Ectodermal cell (in vitro differentiated cells): ENCODE data around the gene SERINC2.
A peak's percentile ranks its signal among the peaks of the same experiment; 100 is the strongest.

Experiments used
- H3K27ac ChIP-seq: 2 replicates; pipeline ENCODE4 v1.7.0; 2013; ENCODE audit warnings: mild to moderate bottlenecking, low read depth, low read length; ENCODE audit not compliant: insufficient read depth, poor library complexity, severe bottlenecking
- H3K27me3 ChIP-seq: 2 replicates; pipeline ENCODE4 v1.7.0; 2013; ENCODE audit warnings: mild to moderate bottlenecking, low read length; ENCODE audit not compliant: insufficient read depth, control insufficient read depth, poor library complexity, severe bottlenecking
- H3K36me3 ChIP-seq: one replicate; pipeline ENCODE4 v1.7.0; 2013; ENCODE audit warnings: low read length; ENCODE audit not compliant: control insufficient read depth, insufficient read depth
- H3K4me1 ChIP-seq: one replicate; pipeline ENCODE4 v1.7.0; 2013; ENCODE audit warnings: low read length; ENCODE audit not compliant: control insufficient read depth, insufficient read depth
- H3K4me3 ChIP-seq: 2 replicates; pipeline ENCODE4 v1.7.0; 2013; ENCODE audit warnings: low read depth, low read length, control low read depth; ENCODE audit not compliant: insufficient read depth
- H3K9me3 ChIP-seq: 2 replicates; pipeline ENCODE4 v1.7.0; 2013; ENCODE audit warnings: mild to moderate bottlenecking, low read length, moderate library complexity; ENCODE audit not compliant: control insufficient read depth
- WGBS, 2 experiments: methylation state at CpG; one replicate each; pipeline ENCODE4 v1.1.7; 2013; ENCODE audit warnings: missing lambda C conversion rate in 2 of 2; 5-methylcytosine and 5-hydroxymethylcytosine counted together

The SERINC2 gene

DNA sequence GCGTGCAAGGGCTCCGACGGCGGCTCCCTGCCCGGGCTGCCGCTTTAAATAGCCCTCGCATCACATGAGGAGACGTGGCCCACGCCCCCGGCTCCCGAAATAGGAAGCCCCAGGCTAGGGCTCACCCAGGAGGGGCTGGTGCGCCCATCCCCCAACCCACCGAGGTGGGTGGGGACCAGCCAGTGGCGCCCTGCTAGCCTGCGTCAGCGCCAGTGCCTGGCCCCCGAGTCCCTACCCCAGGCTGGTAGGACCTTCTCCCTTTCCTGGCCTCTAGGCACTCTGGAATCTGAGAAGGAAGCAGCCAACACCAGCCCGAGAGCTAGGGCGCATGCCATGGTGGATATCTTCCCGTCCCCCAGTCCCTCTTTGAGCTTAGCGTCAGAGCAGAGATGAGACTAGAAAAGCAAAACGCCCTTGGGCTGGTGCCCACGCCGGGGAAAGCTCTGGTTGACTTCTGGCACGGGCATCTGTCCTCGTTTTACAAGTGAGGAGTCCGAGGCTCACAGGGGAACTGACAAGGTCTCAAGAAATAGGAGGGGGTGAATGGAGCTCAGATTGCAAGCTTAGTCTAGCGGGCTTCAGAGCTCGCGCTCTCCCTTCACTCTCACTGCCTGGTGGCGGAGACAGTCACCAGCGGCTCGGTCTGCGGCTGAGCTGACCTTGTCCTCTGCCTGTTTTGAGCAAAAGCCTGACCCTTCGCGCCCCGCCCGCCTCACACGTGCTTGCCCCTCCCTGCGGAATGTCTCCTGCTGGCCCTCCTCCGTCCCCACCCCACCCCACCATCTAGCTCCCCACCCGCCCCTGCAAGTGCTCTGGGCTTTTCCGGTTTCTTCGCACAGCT is 39.7 kb upstream of the SERINC2 start, which contains the start of gene FABP3:
TSS of gene FABP3 (minus strand) at position 21 of the 841 bp plus-strand sequence. CDS start 62 bp downstream, outside the sequence.
- peaks cover 10% of the 10 kb centered on the region for H3K27me3 ChIP-seq
- H3K9me3 ChIP-seq: no peaks in the 10 kb centered on the region
- WGBS, 2 experiments: 1% methylated on average over 44 of the region's 44 CpGs
- H3K27ac ChIP-seq: peak within 1 kb of the TSS; percentile 68
- H3K4me1 ChIP-seq: peaks cover 20% of the 10 kb centered on the region
- H3K4me3 ChIP-seq: peak within 1 kb of the TSS; percentile 41
- H3K36me3 ChIP-seq: no peaks in the 10 kb centered on the region

- Histone ChIP-seq H3K27me3 (peaks cover 10% of the 10 kb centered on the region), H3K4me3 (peak overlapping the region; percentile 11), H3K9me3 (no peaks in the 10 kb centered on the region), H3K36me3 (no peaks in the 10 kb centered on the region), H3K27ac (peak overlapping the region; percentile 31), H3K4me1 (peaks cover 20% of the 10 kb centered on the region)
- WGBS, 2 experiments: 41 to 46% methylated on average over 11 of the region's 11 CpGs
Observed at GRCh38 chr1:31373897-31374486, 39.0 kb upstream of the SERINC2 start.

- Histone ChIP-seq H3K4me1 (peaks cover 20% of the 10 kb centered on the region), H3K4me3 (no peak overlapping the region), H3K27ac (no peak overlapping the region), H3K36me3 (no peaks in the 10 kb centered on the region), H3K9me3 (no peaks in the 10 kb centered on the region), H3K27me3 (peaks cover 10% of the 10 kb centered on the region)
- WGBS, 2 experiments: 93 to 94% methylated on average over 7 of the region's 7 CpGs
Observed at GRCh38 chr1:31374511-31375196, 38.4 kb upstream of the SERINC2 start.

DNA sequence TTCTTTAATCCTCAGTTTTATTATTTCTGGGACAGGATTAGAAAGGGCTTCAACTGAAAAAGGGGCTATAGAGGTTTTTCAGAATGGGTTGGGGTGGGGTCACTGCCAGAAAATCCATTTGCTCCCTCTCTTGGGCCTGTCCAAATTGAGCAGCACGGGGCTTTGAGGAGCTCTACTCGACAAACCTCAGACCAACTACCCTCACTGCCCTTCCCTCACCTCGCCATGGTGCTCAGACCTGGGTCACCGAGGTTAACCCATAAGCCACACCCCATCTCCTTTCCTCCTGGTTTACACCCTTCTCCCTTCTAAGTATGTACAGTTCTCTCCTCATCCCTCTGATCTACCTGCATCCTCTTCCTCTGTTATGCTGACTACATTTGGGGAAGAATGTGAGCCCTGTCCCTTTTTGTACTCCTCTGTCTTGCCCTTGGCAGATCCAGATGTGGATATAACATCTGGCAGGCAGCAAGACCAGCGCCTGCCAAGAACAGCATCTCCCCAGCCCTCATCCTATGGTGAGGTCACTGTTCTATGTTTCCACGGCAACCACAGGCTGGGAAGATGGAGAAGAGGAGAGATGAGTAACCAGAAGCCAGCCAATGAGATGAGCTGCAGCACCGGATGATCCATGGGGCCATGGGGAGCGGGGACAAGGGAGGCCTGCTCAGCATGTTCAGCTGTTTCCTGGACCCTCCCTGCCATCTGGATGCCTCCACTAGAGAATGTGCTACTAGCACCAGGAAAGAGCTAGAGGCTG is 36.5 kb upstream of the SERINC2 start:
- Histone ChIP-seq H3K4me3 (no peak overlapping the region), H3K36me3 (no peaks in the 10 kb centered on the region), H3K27me3 (peaks cover 10% of the 10 kb centered on the region), H3K9me3 (no peaks in the 10 kb centered on the region), H3K4me1 (peaks cover 20% of the 10 kb centered on the region), H3K27ac (no peak overlapping the region)
- 70 to 72% methylated on average over 8 of the region's 8 CpGs for WGBS, 2 experiments

GRCh38 chr1:31377364-31377863 is 35.6 kb upstream of the SERINC2 start:
- Histone ChIP-seq H3K27ac (no peak overlapping the region), H3K9me3 (no peaks in the 10 kb centered on the region), H3K36me3 (no peaks in the 10 kb centered on the region), H3K4me1 (peaks cover 14% of the 10 kb centered on the region), H3K27me3 (peaks cover 5% of the 10 kb centered on the region), H3K4me3 (no peak overlapping the region)
- 90 to 92% methylated on average over 3 of the region's 3 CpGs for WGBS, 2 experiments

- Histone ChIP-seq H3K27ac (no peak overlapping the region), H3K4me3 (no peak overlapping the region), H3K9me3 (no peaks in the 10 kb centered on the region), H3K27me3 (no peaks in the 10 kb centered on the region), H3K36me3 (no peaks in the 10 kb centered on the region), H3K4me1 (peaks cover 8% of the 10 kb centered on the region)
Observed at GRCh38 chr1:31378001-31378400, 35.0 kb upstream of the SERINC2 start.

GRCh38 chr1:31380181-31380580 is 32.8 kb upstream of the SERINC2 start:
- Histone ChIP-seq H3K4me3 (no peak overlapping the region), H3K27ac (no peak overlapping the region), H3K36me3 (no peaks in the 10 kb centered on the region), H3K9me3 (no peaks in the 10 kb centered on the region), H3K27me3 (no peaks in the 10 kb centered on the region), H3K4me1 (peaks cover 6% of the 10 kb centered on the region)
- WGBS, 2 experiments: 93 to 94% methylated on average over 3 of the region's 3 CpGs

DNA sequence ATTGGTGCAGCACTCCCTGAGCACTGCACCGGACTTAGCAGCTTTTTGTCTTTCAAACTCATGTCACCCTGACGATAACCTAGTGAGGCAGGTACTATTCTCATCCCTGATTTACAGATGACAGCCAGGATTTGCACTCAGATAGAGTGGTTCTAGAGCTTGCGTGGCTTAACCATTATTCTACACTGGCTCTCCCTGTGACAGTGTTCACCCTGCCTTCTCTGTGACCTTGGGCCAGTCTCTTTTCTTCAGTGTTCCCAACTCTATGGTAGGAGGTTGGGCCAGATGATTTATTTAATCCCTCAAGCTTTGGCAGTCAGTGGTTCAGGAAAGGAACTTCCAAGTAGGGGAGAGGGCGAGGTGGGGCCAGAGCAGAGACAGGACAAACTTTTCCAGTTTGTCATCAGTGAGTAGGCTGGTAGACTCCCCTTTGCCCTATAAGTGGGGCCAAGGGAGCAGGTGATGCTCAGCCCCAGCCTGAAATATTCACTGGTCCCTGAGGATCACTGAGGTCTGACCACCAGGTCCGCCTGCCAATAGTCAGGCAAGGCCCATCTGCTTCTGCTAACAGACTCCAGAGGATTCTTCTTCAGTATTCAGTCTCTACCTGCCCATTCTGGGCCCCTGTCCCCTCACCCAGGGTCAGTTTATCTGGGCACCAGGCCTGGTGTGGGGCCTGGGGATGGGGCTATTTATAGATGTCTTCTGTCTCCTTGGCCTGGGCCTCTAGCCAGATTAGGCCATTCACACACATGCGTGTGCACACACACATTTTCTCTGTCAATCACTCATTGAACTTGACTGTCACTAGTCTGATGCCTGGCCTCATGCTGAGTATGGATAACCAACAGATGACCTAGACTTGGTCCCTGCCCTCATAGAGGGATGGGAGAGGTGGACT is 31.4 kb upstream of the SERINC2 start:
- peaks cover 3% of the 10 kb centered on the region for H3K4me1 ChIP-seq
- no peaks in the 10 kb centered on the region for H3K36me3 ChIP-seq
- no peak overlapping the region for H3K4me3 ChIP-seq
- H3K27me3 ChIP-seq: no peaks in the 10 kb centered on the region
- H3K27ac ChIP-seq: no peak overlapping the region
- WGBS, 2 experiments: 90 to 96% methylated on average over 6 of the region's 6 CpGs
- H3K9me3 ChIP-seq: no peaks in the 10 kb centered on the region

DNA sequence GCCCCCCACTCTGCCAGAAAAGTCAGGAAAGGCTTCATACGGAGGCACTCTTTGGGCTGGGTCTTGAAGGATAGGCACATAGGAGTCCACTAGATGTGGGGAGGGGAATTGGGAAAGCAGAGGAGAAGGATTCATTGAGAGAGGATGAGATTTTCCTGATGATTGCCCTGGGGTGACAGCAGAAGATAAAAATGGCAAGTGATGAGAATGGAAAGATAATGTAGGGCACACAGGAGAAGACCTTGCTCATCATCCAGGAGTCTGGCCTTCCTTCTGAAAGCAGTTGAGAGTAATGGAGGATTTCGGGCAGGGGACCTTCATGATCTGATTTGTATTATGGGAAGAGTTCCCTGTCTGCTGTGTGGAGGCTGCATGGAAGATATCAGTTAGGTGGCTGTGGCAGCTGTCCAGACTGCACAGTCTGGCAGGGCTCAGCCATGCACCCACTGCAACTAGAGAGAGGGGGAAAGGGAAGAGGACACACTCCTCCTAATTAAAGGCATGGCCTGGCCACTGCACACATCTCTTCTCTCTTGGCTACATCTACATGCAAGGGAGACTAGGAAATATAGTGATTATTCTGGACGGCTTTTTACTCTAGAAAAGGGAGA is 30.5 kb upstream of the SERINC2 start:
- Histone ChIP-seq H3K4me1 (no peaks in the 10 kb centered on the region), H3K27me3 (no peaks in the 10 kb centered on the region), H3K36me3 (no peaks in the 10 kb centered on the region), H3K4me3 (no peak overlapping the region), H3K27ac (no peak overlapping the region), H3K9me3 (no peaks in the 10 kb centered on the region)
- WGBS, 2 experiments: 92 to 94% methylated on average over 3 of the region's 3 CpGs
